ENCODE data around the gene EPB41L1.

- TF ChIP-seq TCF12 (IDR thresholded peaks at IDR 0.05; ENCODE audit: low read depth): no peak
- no peak for TF ChIP-seq YY1 (IDR thresholded peaks at IDR 0.05; ENCODE audit: low read depth)
- TF ChIP-seq TAF1 (IDR thresholded peaks at IDR 0.05; ENCODE audit: low read depth): no peak
- TF ChIP-seq, protein P1, sequence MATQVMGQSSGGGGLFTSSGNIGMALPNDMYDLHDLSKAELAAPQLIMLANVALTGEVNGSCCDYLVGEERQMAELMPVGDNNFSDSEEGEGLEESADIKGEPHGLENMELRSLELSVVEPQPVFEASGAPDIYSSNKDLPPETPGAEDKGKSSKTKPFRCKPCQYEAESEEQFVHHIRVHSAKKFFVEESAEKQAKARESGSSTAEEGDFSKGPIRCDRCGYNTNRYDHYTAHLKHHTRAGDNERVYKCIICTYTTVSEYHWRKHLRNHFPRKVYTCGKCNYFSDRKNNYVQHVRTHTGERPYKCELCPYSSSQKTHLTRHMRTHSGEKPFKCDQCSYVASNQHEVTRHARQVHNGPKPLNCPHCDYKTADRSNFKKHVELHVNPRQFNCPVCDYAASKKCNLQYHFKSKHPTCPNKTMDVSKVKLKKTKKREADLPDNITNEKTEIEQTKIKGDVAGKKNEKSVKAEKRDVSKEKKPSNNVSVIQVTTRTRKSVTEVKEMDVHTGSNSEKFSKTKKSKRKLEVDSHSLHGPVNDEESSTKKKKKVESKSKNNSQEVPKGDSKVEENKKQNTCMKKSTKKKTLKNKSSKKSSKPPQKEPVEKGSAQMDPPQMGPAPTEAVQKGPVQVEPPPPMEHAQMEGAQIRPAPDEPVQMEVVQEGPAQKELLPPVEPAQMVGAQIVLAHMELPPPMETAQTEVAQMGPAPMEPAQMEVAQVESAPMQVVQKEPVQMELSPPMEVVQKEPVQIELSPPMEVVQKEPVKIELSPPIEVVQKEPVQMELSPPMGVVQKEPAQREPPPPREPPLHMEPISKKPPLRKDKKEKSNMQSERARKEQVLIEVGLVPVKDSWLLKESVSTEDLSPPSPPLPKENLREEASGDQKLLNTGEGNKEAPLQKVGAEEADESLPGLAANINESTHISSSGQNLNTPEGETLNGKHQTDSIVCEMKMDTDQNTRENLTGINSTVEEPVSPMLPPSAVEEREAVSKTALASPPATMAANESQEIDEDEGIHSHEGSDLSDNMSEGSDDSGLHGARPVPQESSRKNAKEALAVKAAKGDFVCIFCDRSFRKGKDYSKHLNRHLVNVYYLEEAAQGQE (IDR thresholded peaks at IDR 0.05; ENCODE audit: low read depth): no peak
- TF ChIP-seq NFIC (IDR thresholded peaks at IDR 0.05): no peak
- TF ChIP-seq CEBPB (IDR thresholded peaks at IDR 0.05): no peak
- no peak for TF ChIP-seq EP300 (IDR thresholded peaks at IDR 0.05; ENCODE audit: borderline replicate concordance)
- TF ChIP-seq, protein P2, sequence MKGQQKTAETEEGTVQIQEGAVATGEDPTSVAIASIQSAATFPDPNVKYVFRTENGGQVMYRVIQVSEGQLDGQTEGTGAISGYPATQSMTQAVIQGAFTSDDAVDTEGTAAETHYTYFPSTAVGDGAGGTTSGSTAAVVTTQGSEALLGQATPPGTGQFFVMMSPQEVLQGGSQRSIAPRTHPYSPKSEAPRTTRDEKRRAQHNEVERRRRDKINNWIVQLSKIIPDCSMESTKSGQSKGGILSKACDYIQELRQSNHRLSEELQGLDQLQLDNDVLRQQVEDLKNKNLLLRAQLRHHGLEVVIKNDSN (IDR thresholded peaks at IDR 0.05): no peak
- TF ChIP-seq, protein P3, sequence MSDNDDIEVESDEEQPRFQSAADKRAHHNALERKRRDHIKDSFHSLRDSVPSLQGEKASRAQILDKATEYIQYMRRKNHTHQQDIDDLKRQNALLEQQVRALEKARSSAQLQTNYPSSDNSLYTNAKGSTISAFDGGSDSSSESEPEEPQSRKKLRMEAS (IDR thresholded peaks at IDR 0.05): no peak
- no peak for TF ChIP-seq CREB1 (IDR thresholded peaks at IDR 0.05; ENCODE audit: low read depth)
- no peak for TF ChIP-seq TEAD4 (IDR thresholded peaks at IDR 0.05)
- no peak for TF ChIP-seq ZBTB7A (IDR thresholded peaks at IDR 0.05; ENCODE audit: low read depth)
- TF ChIP-seq RAD21 (IDR thresholded peaks at IDR 0.05; ENCODE audit: low read depth): no peak
- TF ChIP-seq EGR1 (IDR thresholded peaks at IDR 0.05): no peak
These were observed 61.2 kb downstream of the EPB41L1 start for GRCh38 chr20:36215778-36216177.

Data from Ishikawa (cell line).